ENCODE results near the gene KLHDC4. TPM values are rescaled to one million over a fixed set of nuclear protein-coding genes. Genes with fewer than 3 reads are reported as not detected.

Gene KLHDC4
- total and polyA plus RNA-seq, 4 donors = 8.2 to 27.6 (median 14.2) TPM

DNA sequence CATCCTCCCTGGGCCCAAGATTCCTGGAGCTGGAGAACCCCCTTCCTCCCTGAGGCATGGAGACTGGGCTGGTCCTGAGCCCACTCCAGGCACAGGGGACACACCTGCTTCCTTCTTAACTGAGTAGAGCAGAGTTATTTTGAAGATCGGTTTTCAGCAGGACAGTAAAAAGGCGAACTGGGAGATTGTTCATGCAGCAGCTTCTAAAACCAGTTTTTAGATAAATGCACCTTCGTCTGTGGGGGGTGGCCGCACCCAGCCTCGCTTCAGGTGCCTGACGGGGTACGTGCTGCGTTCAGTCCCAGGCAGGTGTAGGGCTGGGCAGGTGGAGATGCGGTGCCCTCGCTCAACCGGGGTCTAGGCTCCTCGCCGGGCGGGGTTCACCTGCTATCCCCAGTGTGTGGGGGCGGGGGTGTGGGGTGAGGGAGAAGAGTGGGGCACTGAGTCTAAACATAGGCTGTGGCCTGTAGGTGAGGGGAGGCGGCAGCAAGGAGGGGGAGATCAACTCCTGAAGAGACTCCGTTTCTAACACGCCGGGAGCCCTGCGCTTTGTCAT is 94.0 kb downstream of the KLHDC4 start:
- no peaks in the 10 kb centered on the region for H3K9me3 ChIP-seq (ENCODE audit: control insufficient read depth in 4 of 4, low read length in 3 of 4)
- no peak overlapping the region for H3K9ac ChIP-seq (ENCODE audit: low read depth in 1 of 2, low read length in 2 of 2)
- no peaks in the 10 kb centered on the region for H3K36me3 ChIP-seq (ENCODE audit: control insufficient read depth in 4 of 4, insufficient read depth in 3 of 4, low read depth in 1 of 4, low read length in 3 of 4)
- H3K27ac ChIP-seq (ENCODE audit: low read depth in 1 of 2, low read length in 2 of 2) = no peak overlapping the region
- peaks cover 0 to 1% (median 0%) of the 10 kb centered on the region in 4 donors for H3K4me1 ChIP-seq (ENCODE audit: control insufficient read depth in 4 of 4, insufficient read depth in 4 of 4, low read length in 3 of 4)
- no peaks in the 10 kb centered on the region for H3K27me3 ChIP-seq (ENCODE audit: control insufficient read depth in 4 of 4, insufficient read depth in 4 of 4, low read length in 3 of 4)
- 84% methylated on average over 20 of the region's 20 CpGs for WGBS
- TF ChIP-seq, protein P1, sequence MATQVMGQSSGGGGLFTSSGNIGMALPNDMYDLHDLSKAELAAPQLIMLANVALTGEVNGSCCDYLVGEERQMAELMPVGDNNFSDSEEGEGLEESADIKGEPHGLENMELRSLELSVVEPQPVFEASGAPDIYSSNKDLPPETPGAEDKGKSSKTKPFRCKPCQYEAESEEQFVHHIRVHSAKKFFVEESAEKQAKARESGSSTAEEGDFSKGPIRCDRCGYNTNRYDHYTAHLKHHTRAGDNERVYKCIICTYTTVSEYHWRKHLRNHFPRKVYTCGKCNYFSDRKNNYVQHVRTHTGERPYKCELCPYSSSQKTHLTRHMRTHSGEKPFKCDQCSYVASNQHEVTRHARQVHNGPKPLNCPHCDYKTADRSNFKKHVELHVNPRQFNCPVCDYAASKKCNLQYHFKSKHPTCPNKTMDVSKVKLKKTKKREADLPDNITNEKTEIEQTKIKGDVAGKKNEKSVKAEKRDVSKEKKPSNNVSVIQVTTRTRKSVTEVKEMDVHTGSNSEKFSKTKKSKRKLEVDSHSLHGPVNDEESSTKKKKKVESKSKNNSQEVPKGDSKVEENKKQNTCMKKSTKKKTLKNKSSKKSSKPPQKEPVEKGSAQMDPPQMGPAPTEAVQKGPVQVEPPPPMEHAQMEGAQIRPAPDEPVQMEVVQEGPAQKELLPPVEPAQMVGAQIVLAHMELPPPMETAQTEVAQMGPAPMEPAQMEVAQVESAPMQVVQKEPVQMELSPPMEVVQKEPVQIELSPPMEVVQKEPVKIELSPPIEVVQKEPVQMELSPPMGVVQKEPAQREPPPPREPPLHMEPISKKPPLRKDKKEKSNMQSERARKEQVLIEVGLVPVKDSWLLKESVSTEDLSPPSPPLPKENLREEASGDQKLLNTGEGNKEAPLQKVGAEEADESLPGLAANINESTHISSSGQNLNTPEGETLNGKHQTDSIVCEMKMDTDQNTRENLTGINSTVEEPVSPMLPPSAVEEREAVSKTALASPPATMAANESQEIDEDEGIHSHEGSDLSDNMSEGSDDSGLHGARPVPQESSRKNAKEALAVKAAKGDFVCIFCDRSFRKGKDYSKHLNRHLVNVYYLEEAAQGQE (IDR thresholded peaks at IDR 0.05) = no peak
- no peak for TF ChIP-seq FOXA2 (IDR thresholded peaks at IDR 0.05)
- no peak overlapping the region for H3K4me3 ChIP-seq (ENCODE audit: low read depth in 1 of 3, low read length in 3 of 3)
- no peak for DNase-seq (ENCODE audit: low spot score)

GRCh38 chr16:87671221-87671620 is 94.6 kb downstream of the KLHDC4 start:
- no peak overlapping the region for H3K27ac ChIP-seq (ENCODE audit: low read depth in 1 of 2, low read length in 2 of 2)
- H3K9me3 ChIP-seq (ENCODE audit: control insufficient read depth in 4 of 4, low read length in 3 of 4) = no peaks in the 10 kb centered on the region
- H3K4me1 ChIP-seq (ENCODE audit: control insufficient read depth in 4 of 4, insufficient read depth in 4 of 4, low read length in 3 of 4) = peaks cover 0 to 1% (median 0%) of the 10 kb centered on the region in 4 donors
- no peak for DNase-seq (ENCODE audit: low spot score)
- H3K9ac ChIP-seq (ENCODE audit: low read depth in 1 of 2, low read length in 2 of 2) = no peak overlapping the region
- H3K27me3 ChIP-seq (ENCODE audit: control insufficient read depth in 4 of 4, insufficient read depth in 4 of 4, low read length in 3 of 4) = no peaks in the 10 kb centered on the region
- H3K4me3 ChIP-seq (ENCODE audit: low read depth in 1 of 3, low read length in 3 of 3) = no peak overlapping the region
- 93% methylated on average over 13 of the region's 13 CpGs for WGBS
- no peaks in the 10 kb centered on the region for H3K36me3 ChIP-seq (ENCODE audit: control insufficient read depth in 4 of 4, insufficient read depth in 3 of 4, low read depth in 1 of 4, low read length in 3 of 4)
- TF ChIP-seq NR2F2 (IDR thresholded peaks at IDR 0.05) (no peak), HNF4G (IDR thresholded peaks at IDR 0.05) (no peak), MAX (IDR thresholded peaks at IDR 0.05) (no peak), ATF3 (IDR thresholded peaks at IDR 0.05) (no peak), JUND (IDR thresholded peaks at IDR 0.05) (no peak), TAF1 (conservative IDR thresholded peaks at IDR 0.05) (no peak), FOXA1 (IDR thresholded peaks at IDR 0.05) (no peak)

- Histone ChIP-seq H3K4me1 (ENCODE audit: control insufficient read depth in 4 of 4, insufficient read depth in 4 of 4, low read length in 3 of 4) (no peaks in the 10 kb centered on the region), H3K27ac (ENCODE audit: low read depth in 1 of 2, low read length in 2 of 2) (no peak overlapping the region), H3K4me3 (ENCODE audit: low read depth in 1 of 3, low read length in 3 of 3) (no peak overlapping the region), H3K36me3 (ENCODE audit: control insufficient read depth in 4 of 4, insufficient read depth in 3 of 4, low read depth in 1 of 4, low read length in 3 of 4) (no peaks in the 10 kb centered on the region), H3K9me3 (ENCODE audit: control insufficient read depth in 4 of 4, low read length in 3 of 4) (no peaks in the 10 kb centered on the region), H3K27me3 (ENCODE audit: control insufficient read depth in 4 of 4, insufficient read depth in 4 of 4, low read length in 3 of 4) (no peaks in the 10 kb centered on the region), H3K9ac (ENCODE audit: low read depth in 1 of 2, low read length in 2 of 2) (no peak overlapping the region)
- DNase-seq (ENCODE audit: low spot score) = no peak
- WGBS = 84% methylated on average over 21 of the region's 21 CpGs
- TF ChIP-seq GABPA (IDR thresholded peaks at IDR 0.05 in 1 of 2, conservative IDR thresholded peaks at IDR 0.05 in 1 of 2) = no peak
- TF ChIP-seq, protein P1 (IDR thresholded peaks at IDR 0.05) = no peak
- TF ChIP-seq JUND (IDR thresholded peaks at IDR 0.05) = no peak
- TF ChIP-seq HNF4G (IDR thresholded peaks at IDR 0.05) = no peak
- no peak for TF ChIP-seq ATF3 (IDR thresholded peaks at IDR 0.05)
- no peak for TF ChIP-seq FOXA2 (IDR thresholded peaks at IDR 0.05)
- no peak for TF ChIP-seq ZBTB33 (IDR thresholded peaks at IDR 0.05)
- TF ChIP-seq YY1 (IDR thresholded peaks at IDR 0.05) = no peak
- TF ChIP-seq, protein P2, sequence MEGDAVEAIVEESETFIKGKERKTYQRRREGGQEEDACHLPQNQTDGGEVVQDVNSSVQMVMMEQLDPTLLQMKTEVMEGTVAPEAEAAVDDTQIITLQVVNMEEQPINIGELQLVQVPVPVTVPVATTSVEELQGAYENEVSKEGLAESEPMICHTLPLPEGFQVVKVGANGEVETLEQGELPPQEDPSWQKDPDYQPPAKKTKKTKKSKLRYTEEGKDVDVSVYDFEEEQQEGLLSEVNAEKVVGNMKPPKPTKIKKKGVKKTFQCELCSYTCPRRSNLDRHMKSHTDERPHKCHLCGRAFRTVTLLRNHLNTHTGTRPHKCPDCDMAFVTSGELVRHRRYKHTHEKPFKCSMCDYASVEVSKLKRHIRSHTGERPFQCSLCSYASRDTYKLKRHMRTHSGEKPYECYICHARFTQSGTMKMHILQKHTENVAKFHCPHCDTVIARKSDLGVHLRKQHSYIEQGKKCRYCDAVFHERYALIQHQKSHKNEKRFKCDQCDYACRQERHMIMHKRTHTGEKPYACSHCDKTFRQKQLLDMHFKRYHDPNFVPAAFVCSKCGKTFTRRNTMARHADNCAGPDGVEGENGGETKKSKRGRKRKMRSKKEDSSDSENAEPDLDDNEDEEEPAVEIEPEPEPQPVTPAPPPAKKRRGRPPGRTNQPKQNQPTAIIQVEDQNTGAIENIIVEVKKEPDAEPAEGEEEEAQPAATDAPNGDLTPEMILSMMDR (IDR thresholded peaks at IDR 0.05; ENCODE audit: low read depth, low read length, missing input control) = no peak
- no peak for TF ChIP-seq MAX (IDR thresholded peaks at IDR 0.05)
- TF ChIP-seq FOXA1 (IDR thresholded peaks at IDR 0.05) = no peak
- TF ChIP-seq TAF1 (conservative IDR thresholded peaks at IDR 0.05) = no peak
- no peak for TF ChIP-seq EGR1 (IDR thresholded peaks at IDR 0.05; ENCODE audit: low read depth in 2 of 2)
- TF ChIP-seq NR2F2 (IDR thresholded peaks at IDR 0.05) = no peak
Measured at GRCh38 chr16:87669672-87670071, 96.1 kb downstream of the KLHDC4 start.

Data from liver (tissue), 9 donors.